ENCODE measurements around the gene EXOSC9.
A peak's percentile ranks its signal among the peaks of the same experiment; 100 is the strongest.

The EXOSC9 gene

DNA sequence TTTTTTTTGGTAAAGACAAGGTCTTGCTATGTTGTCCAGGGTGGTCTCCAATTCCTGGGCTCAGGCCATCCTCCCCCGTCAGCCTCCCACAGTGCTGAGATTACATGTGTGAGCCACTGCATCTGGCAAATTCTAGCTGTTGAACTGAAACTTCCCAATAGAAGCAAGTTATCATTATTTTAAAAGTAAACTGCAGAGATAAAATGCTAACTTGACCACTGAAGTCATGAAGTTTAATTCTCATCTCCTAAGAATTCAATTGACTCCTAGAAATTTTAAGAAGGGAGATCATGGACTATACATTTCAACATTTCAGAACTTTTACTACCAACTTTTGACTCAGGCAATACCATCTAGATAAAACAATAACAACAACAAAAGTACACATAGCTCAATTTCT lies 11.7 kb upstream of the EXOSC9 start:
- DNase-seq (ENCODE audit: low spot score), result no peak

DNA sequence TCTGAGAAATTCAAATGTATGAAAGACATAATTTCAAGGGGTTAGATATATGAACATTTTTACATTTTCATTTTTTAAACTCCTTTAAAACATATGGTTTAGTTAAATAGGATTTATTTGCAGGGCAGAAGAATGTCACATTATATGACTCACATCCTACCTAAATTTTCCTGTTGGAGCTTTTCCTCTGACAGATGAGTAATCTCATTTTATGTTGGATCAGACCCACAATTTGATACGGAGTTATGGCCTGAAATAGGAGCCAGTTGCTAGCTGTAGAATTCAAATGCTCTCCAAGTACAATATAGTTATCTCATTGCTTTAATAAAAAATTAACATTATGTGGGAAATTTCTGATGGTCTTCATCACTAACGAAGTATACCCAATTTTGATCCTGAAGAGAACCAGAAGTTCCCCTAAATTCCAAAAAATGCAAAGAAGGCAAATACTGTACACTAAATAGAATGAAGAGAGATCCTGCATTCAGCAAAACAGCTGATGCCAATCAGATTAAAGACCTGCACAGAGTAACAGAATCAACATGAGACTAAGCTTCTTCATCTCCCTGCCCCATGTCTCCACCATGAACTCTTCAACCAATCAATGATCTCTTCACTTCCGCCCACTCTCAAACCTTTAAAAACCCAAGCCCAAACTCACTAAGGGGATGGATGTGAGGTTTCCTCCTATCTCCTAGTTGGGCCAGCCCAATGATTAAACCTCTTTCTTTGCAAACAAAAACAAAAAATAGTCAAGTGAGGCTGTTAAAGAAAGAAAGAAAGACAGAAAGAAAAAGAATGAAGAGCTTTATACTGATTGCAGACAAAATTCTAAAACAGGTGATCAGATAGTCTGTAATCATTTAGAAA lies 10.9 kb upstream of the EXOSC9 start:
- no peak for DNase-seq (ENCODE audit: low spot score)

DNA sequence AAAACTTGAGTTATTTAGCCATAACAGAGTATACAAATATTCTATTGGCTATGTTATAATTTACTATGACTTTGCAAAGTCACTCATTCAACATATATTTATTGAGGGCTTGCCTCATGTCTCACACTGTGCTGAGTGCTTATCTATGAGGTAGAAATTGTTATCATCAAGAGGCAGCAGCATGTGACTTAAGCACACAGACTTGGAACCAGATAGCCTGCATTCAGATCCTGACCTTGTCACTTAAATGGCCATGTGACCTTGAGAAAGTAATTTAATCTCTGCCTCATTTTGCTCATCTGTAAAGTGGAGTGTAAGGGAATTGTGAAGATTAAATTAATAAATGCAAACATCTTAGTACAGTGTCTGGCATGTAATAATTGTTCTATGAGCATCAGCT lies 10.1 kb upstream of the EXOSC9 start:
- no peak for DNase-seq (ENCODE audit: low spot score)

DNA sequence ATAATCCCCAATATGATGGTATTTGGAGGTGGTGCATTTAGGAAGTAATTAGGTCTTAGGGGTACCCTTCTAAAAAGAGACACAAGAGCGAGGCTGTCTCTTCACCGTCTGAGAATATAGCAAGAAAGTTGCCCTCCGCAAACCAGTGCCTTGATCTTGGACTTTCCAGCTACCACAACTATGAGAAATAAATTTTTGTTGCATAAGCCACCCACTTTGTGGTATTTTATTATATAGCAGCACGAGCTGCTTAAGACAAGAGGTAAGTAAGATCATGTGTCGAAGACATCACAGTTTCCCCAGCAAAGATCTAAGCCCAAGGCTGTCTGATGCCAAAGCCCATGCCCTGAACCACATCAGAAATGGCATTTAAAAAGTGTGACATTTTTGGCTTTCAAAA lies 9.6 kb upstream of the EXOSC9 start:
- DNase-seq (ENCODE audit: low spot score), result peak; percentile 26

DNA sequence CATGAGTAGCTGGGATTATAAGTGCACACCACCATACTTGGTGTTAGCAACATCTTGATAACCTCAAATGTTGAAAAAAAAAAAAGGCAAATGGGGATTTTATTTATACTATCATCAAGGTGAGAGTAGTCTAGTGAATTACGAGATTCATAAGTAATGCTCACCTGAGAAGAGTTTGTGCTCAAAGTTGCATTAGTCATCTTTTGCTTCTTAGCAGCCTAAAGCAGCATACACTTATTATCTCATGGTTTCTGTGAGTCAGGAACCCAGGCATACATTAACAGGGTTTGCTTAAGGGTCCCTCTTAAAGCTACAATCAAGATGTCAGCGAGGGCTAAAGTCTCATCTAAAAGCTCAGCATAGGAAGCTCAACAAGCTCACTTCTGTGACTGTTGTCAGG lies 8.2 kb upstream of the EXOSC9 start:
- DNase-seq (ENCODE audit: low spot score), result no peak

DNA sequence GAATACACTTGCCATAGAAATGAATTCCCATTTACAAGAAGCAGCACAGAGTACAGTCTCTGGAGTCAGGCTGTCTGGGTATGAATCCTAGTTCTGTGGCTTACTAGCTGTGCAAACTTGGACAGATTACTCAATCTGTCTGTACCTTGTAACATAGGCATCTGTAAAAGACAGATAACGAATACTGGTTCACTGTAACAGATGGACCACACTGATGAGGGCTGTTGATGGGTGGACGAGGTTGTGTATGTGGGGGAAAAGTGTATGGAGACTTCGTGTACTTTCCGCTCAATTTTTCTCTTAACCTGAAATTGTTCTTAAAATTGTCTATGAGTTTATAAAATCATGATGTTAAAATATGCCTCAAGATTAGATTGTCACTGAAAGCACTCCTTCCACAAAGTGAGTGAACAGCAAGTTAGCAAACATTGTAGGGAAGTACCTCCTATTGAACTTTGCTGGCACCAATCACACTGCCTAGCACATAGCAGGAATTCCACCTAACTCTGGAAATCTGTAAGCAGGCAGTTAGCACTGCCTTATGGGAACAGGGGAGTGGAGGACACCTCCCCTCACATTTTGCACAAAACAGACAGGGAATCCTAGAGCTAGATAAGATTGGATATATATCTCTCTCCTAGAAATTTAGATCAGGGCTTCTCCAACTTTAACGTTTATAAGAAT lies 6.5 kb upstream of the EXOSC9 start:
- DNase-seq (ENCODE audit: low spot score), result no peak

DNA sequence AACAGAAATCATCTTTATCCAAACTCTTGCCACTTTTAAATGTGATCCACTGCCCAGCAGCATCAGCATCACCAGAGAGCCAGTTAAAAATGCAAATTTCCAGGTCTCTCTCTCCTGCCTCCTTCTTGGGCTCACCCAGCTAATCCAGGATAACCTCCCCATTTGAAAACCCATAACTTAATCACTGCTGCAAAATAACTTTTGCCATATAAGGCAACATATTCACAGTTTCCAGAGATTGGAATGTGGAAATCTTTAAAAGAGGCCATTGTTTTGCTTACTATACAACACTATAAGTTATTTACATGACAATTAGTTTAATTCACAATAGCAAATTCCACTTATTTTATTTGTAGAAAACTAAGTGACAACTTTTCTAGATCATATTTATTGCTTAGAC lies 4.8 kb upstream of the EXOSC9 start:
- no peak for DNase-seq (ENCODE audit: low spot score)

DNA sequence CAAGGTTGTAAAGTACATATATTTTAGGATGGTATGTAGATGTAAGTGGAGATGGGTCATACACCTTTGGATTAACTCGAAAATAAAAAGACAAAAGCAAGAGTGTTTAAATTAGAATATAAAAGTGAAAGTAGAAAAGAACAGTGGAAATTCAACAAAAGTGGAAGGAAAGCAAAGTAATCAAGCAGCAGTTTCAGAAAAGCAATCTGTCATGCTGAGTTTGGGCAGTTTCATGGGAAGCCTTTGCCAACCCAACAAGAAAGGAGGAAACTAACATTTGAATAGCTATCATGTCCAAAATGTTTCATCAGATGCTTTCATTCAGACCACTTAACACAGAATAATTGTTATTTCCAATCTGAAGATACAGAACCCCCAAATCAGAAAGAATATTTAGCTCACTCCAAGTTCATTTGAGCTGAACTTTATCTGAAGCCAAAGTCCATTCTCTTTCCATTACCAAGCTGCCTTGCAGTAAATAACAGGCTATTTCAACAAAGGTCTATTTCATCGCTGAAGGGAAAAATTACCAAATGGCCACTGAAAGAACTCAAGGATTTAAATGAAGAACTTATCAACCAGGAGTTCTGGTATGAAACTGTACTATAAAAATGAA lies 1.8 kb upstream of the EXOSC9 start:
- DNase-seq (ENCODE audit: low spot score), result no peak

DNA sequence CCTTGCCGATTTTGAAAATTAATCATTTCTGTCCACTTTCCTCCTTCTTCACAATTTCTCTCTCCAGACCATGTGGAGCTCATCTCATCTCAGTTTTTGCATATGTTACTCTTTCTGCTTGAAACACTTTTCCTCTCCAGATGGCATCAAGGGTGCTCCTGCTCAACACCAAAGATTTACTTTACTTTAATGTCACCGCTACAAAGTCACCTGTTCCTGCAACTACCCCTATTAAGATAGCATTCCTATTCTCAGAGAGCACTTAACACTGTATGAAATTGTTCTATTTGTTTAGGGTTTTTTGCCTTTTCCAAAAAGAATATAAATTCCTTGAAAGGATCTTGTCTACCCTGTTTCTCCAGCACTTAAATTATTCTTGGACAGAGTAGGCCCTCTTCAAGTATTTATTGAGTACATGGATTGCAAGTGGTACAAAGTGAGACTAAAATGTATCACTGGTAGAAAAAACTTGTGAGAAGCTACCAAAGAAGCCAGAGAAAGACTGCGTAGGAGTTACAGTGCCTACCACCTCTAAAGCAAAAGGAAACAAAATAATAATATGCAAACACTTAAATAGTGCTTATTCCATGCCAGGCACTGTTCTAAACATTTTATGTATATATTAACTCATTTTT lies 1.1 kb upstream of the EXOSC9 start:
- no peak for DNase-seq (ENCODE audit: low spot score)

DNA sequence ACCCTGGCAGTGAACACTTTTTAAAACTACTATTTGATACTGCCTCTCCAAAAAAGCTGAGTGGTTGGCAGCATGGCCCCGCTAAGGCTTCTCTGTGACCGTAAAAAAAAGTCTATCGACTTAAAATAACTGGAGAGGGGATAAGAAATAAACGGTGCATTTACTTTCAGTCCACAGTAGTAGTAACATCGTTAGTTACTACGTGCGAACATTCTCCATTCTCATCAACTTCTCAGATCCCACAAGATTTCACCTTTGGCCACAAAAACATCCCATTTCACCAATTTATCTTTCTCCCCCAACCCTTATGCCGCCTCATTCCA lies 524 bp upstream of the EXOSC9 start:
- no peak for DNase-seq (ENCODE audit: low spot score)

DNA sequence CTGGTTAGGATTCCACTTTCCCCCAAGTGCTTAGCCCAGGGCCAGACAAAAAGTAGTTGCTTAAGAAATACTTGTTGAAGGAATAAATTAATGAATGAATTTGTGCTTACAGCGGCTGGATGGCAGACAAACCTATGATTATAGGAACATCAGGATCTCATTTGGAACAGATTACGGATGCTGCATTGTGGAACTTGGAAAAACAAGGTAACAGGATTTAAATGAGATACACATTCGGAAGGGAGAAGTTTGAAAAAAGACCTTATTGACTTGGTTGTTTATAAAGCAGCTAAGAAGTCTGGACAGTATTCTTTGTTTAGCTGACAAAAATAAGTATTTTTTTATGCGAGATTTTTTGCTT lies 572 bp downstream of the EXOSC9 start:
- no peak for DNase-seq (ENCODE audit: low spot score)

DNA sequence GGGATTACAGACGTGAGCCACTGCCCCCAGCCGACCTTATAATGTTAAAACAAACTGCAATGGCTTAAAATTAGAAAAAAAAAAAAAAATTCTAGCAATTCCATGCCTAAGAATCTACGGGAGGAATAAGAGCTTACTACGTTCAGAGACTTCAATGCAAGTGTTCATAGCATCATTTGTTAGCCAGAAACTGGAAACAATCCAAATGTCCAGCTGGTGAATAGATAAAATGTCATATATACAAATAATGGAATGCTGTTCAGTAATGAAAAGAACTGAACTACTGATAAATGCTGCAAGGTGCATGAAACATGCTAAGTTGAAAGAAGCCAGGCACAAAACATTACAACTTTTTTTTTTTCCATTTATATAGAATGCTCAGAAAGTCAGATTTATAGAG lies 5.3 kb downstream of the EXOSC9 start:
- DNase-seq (ENCODE audit: low spot score), result no peak

DNA sequence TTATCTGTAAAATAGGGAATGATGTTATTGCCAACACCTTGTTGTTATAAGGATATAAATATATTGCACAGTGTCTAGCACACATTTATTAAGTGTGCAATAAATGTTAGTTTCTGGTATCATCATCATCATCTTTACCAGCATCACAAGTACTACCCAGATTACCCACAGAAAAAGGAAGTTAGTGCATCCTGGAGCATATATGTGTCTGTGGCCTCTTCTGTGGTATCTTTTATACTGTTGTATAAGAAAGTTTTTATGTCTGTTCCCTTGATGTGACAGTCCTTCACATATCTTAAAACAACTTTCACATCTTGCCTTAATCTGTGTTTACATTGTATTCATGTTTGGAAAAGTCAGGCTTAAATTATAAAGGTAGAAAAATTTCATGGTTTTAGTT lies 10.0 kb downstream of the EXOSC9 start:
- no peak for DNase-seq (ENCODE audit: low spot score)

DNA sequence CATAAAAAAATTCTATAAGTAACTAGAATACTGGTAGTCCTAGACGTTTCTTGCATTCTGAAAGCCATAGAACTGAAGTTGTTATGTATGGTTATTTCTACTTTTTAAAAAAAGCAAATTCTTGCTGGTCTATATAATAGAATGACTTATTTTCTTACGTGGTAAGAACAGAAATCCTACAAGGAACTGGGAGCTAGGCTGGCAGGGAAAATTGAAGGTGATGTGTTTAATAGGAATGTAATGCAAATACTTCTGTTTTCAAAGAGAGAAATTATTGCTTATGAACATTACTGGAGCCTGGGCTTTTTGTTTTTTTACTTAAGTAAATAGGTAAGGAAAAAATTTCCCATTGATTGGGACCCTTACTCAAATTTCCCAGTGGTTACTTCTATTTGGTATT lies 13.6 kb downstream of the EXOSC9 start:
- no peak for DNase-seq (ENCODE audit: low spot score)

DNA sequence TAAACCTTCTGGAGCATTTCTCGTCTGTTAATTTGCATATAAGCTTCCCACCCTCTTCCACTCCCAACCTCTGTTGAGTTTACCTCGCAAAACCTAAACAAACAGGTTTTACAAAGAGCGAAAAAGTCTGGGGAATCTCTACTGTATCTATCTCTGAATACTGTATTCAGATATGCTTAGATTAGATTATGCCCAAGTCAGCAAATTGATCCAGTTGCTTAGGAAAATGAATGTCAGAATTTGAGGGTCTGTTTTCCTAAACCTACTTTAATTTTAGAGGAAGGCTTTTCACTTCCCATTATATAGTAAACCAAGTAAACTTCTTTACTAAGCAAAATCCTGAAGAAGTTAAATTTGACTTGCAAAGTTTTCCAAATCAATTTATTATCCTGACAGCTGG lies 15.9 kb downstream of the EXOSC9 start:
- no peak for DNase-seq (ENCODE audit: low spot score)

DNA sequence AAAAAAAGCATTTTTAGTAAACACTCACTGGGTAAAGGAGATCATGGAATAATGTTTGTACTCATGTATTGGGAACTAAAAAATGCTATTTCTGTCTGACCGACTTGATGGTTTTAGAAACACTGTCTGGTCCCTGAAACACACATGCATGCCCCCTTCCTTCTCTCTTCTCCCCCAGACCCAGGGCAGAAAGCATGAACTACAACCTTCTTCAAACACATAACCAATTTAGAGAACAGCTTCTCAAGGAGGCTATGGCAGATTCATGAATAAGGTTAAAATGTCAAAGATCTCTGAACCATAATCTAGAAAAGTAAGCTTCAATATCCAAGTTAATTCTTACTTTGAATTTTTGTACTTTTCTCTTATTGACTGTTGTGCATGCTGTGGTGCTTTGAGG lies 16.6 kb downstream of the EXOSC9 start:
- DNase-seq (ENCODE audit: low spot score), result no peak

DNA sequence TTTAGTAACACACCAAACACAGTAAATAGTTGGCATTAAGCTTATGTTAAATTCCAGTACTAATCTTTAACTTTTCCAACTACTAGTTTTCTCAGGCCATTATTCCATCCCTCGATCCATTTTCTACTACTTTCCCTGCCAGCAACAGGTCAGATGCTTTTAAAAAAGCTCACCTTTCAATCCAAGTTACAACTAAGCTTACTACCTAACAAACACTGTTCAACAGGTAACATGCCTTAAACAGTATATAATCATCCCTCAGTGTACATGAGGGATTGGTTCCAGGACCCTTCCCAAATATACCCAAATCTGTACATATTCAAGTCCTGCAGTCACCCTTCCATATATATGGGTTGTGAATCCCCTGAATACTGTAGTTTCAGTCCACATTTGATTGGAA lies 17.1 kb downstream of the EXOSC9 start:
- no peak for DNase-seq (ENCODE audit: low spot score)

DNA sequence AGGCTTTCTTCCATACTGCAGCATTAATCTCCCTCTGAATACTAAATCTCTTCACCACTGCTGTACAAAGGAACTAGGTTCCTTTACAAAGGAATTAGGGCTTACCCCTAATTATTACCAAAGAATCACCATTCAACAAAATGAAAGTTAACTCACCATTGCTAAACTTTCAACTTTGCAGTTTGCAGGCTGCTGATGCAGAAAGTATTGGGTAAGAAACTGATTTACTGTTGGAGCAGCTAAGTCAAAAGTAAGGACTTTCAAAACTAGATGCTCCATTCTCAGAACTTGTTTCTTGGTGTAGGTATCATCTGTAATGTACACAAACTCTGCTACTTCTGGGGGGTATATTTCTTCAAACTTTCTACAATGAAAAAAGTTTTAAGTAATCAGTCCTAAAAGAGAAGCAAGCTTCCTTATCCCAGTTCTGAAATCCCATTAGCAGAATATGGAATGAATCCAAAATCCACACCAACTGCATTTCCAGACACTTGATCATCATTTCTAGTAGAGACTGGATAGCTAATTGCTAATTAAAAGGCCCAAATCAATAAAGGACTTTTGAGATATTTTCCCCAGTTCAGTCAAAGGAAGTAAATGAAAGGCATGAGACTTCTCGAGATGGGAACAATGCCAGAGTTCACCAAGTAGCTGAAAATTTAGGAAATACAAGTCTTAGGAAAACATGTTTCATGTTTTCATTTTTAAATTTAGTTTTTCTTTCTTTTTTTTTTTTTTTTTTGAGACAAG lies 18.3 kb downstream of the EXOSC9 start:
- no peak for DNase-seq (ENCODE audit: low spot score)

DNA sequence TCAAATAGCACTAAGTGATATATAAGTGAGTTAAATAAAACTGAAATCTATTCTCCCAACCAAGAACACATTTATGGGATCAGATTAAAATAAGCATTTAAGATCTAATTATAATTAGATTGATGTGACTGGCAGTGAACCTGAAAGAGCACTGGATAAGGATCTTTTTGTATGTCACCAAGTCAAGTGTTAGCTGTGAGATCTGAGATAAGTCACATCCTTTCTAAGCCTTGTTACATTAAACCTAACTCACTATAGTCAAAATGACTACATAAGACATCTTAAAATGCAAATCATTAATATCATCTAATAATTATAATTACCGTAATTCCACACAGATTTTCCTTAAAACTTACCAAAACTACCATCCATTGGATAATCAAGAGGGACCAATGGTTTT lies 20.9 kb downstream of the EXOSC9 start:
- DNase-seq (ENCODE audit: low spot score), result no peak

DNA sequence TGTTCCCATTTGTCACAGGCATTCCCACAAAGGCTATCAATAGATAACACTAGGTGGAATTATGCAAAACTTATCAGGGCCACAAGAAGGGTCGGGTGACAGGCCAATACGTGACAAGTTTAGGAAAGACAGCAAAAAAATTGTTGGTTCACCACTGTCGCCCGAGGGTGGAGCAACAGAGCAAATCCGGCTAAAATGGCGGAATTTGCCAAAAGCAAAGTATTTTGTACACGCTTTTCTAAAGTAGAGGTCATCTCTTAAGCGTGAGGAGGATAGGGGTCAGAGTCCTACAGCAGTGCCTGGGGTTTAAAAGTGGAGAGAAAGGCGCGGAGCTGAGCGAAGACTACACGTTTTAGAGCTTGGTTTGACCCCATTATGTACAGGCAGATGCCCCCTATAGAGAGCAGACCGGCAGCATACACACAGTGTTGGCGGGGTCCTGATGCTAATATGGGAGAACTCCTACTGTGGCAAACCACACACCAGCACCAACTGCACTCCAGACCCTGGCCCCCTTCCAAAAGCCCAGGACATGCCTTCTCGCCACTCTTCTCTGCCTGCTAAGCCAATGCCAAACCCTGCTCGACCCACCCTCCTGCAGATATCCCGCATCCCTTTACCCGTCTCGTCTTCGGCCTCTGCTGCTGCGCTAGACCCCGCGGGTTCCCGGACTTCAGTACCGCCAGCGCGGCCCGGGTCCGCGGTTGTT lies 21.8 kb downstream of the EXOSC9 start:
- peak; percentile 26 for DNase-seq (ENCODE audit: low spot score)

DNA sequence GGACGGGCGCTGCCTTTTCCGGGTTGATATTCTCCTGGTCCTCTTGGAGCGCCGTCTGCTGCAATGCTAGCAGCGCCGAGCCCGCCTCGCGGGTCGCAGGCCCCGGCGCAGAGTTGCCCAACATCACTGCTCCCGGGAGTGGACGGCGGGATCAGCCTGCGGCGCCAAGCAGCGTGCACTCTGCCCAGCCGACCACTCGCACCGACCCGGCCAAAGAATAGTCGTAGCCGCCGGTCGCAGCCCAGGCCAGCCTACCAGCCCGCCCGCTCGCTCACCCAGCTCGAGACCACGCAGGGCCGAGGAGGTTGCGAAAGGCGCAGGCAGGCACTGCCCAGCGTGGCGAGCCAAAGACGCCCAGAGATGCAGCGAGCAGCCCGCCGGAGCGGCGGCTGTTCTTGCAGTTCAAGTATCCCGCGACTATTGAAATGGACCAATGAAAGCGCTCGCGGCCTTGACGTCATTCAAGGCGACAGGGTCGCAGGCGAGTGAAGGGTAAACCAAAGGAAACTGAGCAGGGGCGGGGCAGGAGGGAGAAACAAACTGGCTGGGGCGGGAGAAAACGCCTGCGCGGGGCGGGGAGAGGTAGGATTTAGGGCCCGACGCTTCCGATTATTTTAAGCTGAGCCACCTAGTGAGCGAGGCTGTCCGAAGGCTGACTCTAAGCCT lies 22.5 kb downstream of the EXOSC9 start, which contains the start of gene CCNA2:
Gene CCNA2 (minus strand): TSS at position 379 of the 666 bp plus-strand sequence. CDS start 255 bp downstream, at position 124.
- peak; percentile 90 for DNase-seq (ENCODE audit: low spot score)

All from hepatic stellate cell (primary cell).